GM23338 (cell line): Measurements from ENCODE around the gene PCP2. TPM values are rescaled to one million over a fixed set of nuclear protein-coding genes. Genes with fewer than 3 reads are reported as not detected.

Source experiments
- ATAC-seq: fragments of 200-7000 bp; cut with Tn5 transposase; 3 replicates; pipeline ENCODE4 v1.9.1; 2020
- DNase-seq: peaks from one replicate; pipeline ENCODE4 v3.0.0-alpha.2; 2015; ENCODE audit warnings: low spot score
- H2AFZ ChIP-seq: fragments of 200-600 bp; sonication (generic); 2 replicates; pipeline ENCODE4 v1.8.0; 2016; ENCODE audit warnings: antibody characterized with exemption, mild to moderate bottlenecking, moderate library complexity
- H3F3A ChIP-seq: fragments of 200-600 bp; sonication (generic); replicated peaks from 2 replicates; pipeline ENCODE4 v1.8.0; 2017; ENCODE audit warnings: antibody characterized with exemption, mixed run types, low read depth
- H3K27ac ChIP-seq: fragments of 200-600 bp; sonication (generic); 2 replicates; pipeline ENCODE4 v1.6.1; 2016; ENCODE audit warnings: low read depth
- H3K27me3 ChIP-seq: fragments of 200-600 bp; sonication (generic); 2 replicates; pipeline ENCODE4 v1.8.0; 2016; ENCODE audit warnings: mild to moderate bottlenecking, mixed run types, moderate library complexity; ENCODE audit not compliant: insufficient read depth
- H3K36me3 ChIP-seq: fragments of 200-600 bp; sonication (generic); 2 replicates; pipeline ENCODE4 v1.8.0; 2016; ENCODE audit warnings: mild to moderate bottlenecking; ENCODE audit not compliant: insufficient read depth
- H3K4me1 ChIP-seq: fragments of 200-600 bp; sonication (generic); 2 replicates; pipeline ENCODE4 v1.8.0; 2016; ENCODE audit warnings: mild to moderate bottlenecking, moderate library complexity; ENCODE audit not compliant: insufficient read depth
- H3K4me2 ChIP-seq: fragments of 200-600 bp; sonication (generic); 2 replicates; pipeline ENCODE4 v1.7.1; 2017; ENCODE audit warnings: mixed run types
- H3K4me3 ChIP-seq: fragments of 200-600 bp; sonication (generic); 2 replicates; pipeline ENCODE4 v1.6.1; 2016; ENCODE audit warnings: mixed run types
- H3K79me2 ChIP-seq: fragments of 200-600 bp; sonication (generic); replicated peaks from 2 replicates; pipeline ENCODE4 v1.8.0; 2017; ENCODE audit warnings: mild to moderate bottlenecking; ENCODE audit not compliant: insufficient read depth
- H3K9me2 ChIP-seq: fragments of 200-600 bp; sonication (generic); 2 replicates; pipeline ENCODE4 v1.8.0; 2017; ENCODE audit not compliant: insufficient read depth
- H4K20me1 ChIP-seq: fragments of 200-600 bp; sonication (generic); replicated peaks from 2 replicates; pipeline ENCODE4 v1.8.0; 2017; ENCODE audit warnings: mild to moderate bottlenecking; ENCODE audit not compliant: insufficient read depth
- H3K27ac Mint-ChIP-seq: 2 replicates; pipeline ENCODE4 v1.8.0; 2020; ENCODE audit warnings: inconsistent platforms, mild to moderate bottlenecking, moderate library complexity, mixed read lengths
- H3K27me3 Mint-ChIP-seq: 3 replicates; pipeline ENCODE4 v1.8.0; 2022; ENCODE audit warnings: low read depth, mild to moderate bottlenecking, moderate library complexity, mixed read lengths, inconsistent platforms; ENCODE audit not compliant: insufficient read depth, poor library complexity
- H3K36me3 Mint-ChIP-seq: 3 replicates; pipeline ENCODE4 v1.8.0; 2021; ENCODE audit warnings: low read depth, mild to moderate bottlenecking, inconsistent platforms, moderate library complexity, mixed read lengths
- H3K4me1 Mint-ChIP-seq: 3 replicates; pipeline ENCODE4 v1.8.0; 2020; ENCODE audit warnings: mild to moderate bottlenecking, inconsistent platforms, mixed read lengths
- H3K4me3 Mint-ChIP-seq: 3 replicates; pipeline ENCODE4 v1.8.0; 2021; ENCODE audit warnings: moderate library complexity, mild to moderate bottlenecking, inconsistent platforms, mixed read lengths
- H3K9me3 Mint-ChIP-seq: 3 replicates; pipeline ENCODE4 v1.8.0; 2020; ENCODE audit warnings: moderate library complexity, mild to moderate bottlenecking, inconsistent platforms, mixed read lengths
- CREB1 ChIP-seq: fragments of 250-450 bp; sonication (Bioruptor Pico); IDR thresholded peaks from 2 replicates; pipeline ENCODE4 v1.5.0; 2020; ENCODE audit warnings: low read depth, mild to moderate bottlenecking, moderate library complexity
- CTCF ChIP-seq, 2 experiments: fragments of 200-600 bp in 1 of 2; sonication (generic) in 1 of 2; conservative IDR thresholded peaks; 2 replicates each; pipeline versions ENCODE4 v1.5.1 to v1.6.1; 2016 to 2017; ENCODE audit warnings: antibody characterized with exemption in 2 of 2, low read depth in 2 of 2, mild to moderate bottlenecking in 2 of 2, moderate library complexity in 1 of 2
- ETS1 ChIP-seq: IDR thresholded peaks from 2 replicates; pipeline ENCODE4 v1.6.1; 2016; ENCODE audit warnings: antibody characterized with exemption
- EZH2phosphoT487 ChIP-seq: fragments of 200-600 bp; sonication (generic); IDR thresholded peaks from one replicate; pipeline ENCODE4 v1.8.1; 2018; ENCODE audit warnings: antibody characterized with exemption; ENCODE audit not compliant: unreplicated experiment
- JUNB ChIP-seq: IDR thresholded peaks from one replicate; pipeline ENCODE4 v1.6.1; 2016; ENCODE audit warnings: antibody characterized with exemption; ENCODE audit not compliant: unreplicated experiment
- NANOG ChIP-seq: IDR thresholded peaks from 2 replicates; pipeline ENCODE4 v1.6.1; 2016; ENCODE audit warnings: antibody characterized with exemption, borderline replicate concordance
- ZNF462 ChIP-seq: fragments of 250-450 bp; sonication (Bioruptor Pico); IDR thresholded peaks from 2 replicates; pipeline ENCODE4 v1.5.0; 2020; ENCODE audit warnings: mild to moderate bottlenecking, moderate library complexity
- polyA plus RNA-seq: library from polyadenylated mRNA; unstranded; fragments of >200 nt; fragmentation: Nextera tagmentation; extraction: Ambion mirVana; gene quantifications from 2 replicates; pipeline ENCODE4 v1.2.1, GENCODE V29; 2016
- total RNA-seq: library from RNA; depleted of rRNA; stranded (reverse); fragments of >200 nt; shearing (Covaris generic); gene quantifications from 2 replicates; pipeline ENCODE4 v1.2.3, GENCODE V29; 2014

Gene PCP2
- total and polyA plus RNA-seq, 2 experiments from 2014 or later: not detected

- Histone ChIP-seq H3F3A (peaks cover 9% of the 10 kb centered on the region), H2AFZ (no peak overlapping the region), H4K20me1 (no peaks in the 10 kb centered on the region), H3K27me3 (peaks cover under 1% of the 10 kb centered on the region; the same call in 1 of the 2 replicates), H3K79me2 (no peaks in the 10 kb centered on the region), H3K4me1 (no peaks in the 10 kb centered on the region), H3K4me3 (no peak overlapping the region), H3K9me2 (no peaks in the 10 kb centered on the region), H3K4me2 (no peak overlapping the region), H3K27ac (no peak overlapping the region), H3K36me3 (no peaks in the 10 kb centered on the region)
- Mint-ChIP-seq H3K27me3 (peaks cover 13% of the 10 kb centered on the region), H3K36me3 (peaks cover 3% of the 10 kb centered on the region; the same call in 1 of the 3 replicates), H3K9me3 (no peaks in the 10 kb centered on the region; the same call in 2 of the 3 replicates), H3K4me3 (no peak overlapping the region), H3K4me1 (no peaks in the 10 kb centered on the region; the same call in 2 of the 3 replicates), H3K27ac (no peak overlapping the region)
- ATAC-seq (peak; percentile 24), DNase-seq (peak; percentile 70)
- TF ChIP-seq CTCF (conservative IDR thresholded peaks at IDR 0.05; ENCODE audit: low read depth in 2 of 2) (peak; percentile 51 to 56), CREB1 (CRISPR knock-in tag) (no peak)
These were observed 8.1 kb upstream of the PCP2 start for GRCh38 chr19:7641290-7642276.

- Mint-ChIP-seq H3K27ac (no peak overlapping the region), H3K4me3 (no peak overlapping the region), H3K27me3 (peaks cover 21% of the 10 kb centered on the region), H3K9me3 (no peaks in the 10 kb centered on the region; the same call in 2 of the 3 replicates), H3K4me1 (no peaks in the 10 kb centered on the region; the same call in 2 of the 3 replicates), H3K36me3 (peaks cover 2% of the 10 kb centered on the region; the same call in 1 of the 3 replicates)
- no peak overlapping the region for H3K4me3 ChIP-seq
- H3K27me3 ChIP-seq: peaks cover 9% of the 10 kb centered on the region
- H2AFZ ChIP-seq: no peak overlapping the region
- no peak for ATAC-seq
- no peaks in the 10 kb centered on the region for H3K36me3 ChIP-seq
- no peaks in the 10 kb centered on the region for H3K9me2 ChIP-seq
- H3K4me1 ChIP-seq: no peaks in the 10 kb centered on the region
- no peak overlapping the region for H3K27ac ChIP-seq
- DNase-seq: no peak
- no peak for TF ChIP-seq CREB1 (CRISPR knock-in tag)
- no peak for TF ChIP-seq JUNB
- TF ChIP-seq ETS1: no peak
- no peak for TF ChIP-seq ZNF462
- no peak for TF ChIP-seq NANOG
- TF ChIP-seq EZH2phosphoT487: no peak
- no peak overlapping the region for H3K4me2 ChIP-seq
- peaks cover 9% of the 10 kb centered on the region for H3F3A ChIP-seq
- H4K20me1 ChIP-seq: no peaks in the 10 kb centered on the region
- H3K79me2 ChIP-seq: no peaks in the 10 kb centered on the region
These were observed 7.3 kb upstream of the PCP2 start for GRCh38 chr19:7640803-7641202.
